GM18505 (cell line): ENCODE measurements around the gene FGF14.

Experiments used
- ATAC-seq: cut with Tn5 transposase; IDR thresholded peaks from one replicate; pipeline ENCODE4 v1.9.1; 2021; ENCODE audit not compliant: unreplicated experiment
- POLR2A ChIP-seq: IDR thresholded peaks from 4 replicates; pipeline ENCODE4 v1.6.1; 2011; ENCODE audit warnings: borderline replicate concordance; ENCODE audit not compliant: insufficient read depth, insufficient read length; ENCODE audit errors: extremely low read depth

FGF14 gene

DNA sequence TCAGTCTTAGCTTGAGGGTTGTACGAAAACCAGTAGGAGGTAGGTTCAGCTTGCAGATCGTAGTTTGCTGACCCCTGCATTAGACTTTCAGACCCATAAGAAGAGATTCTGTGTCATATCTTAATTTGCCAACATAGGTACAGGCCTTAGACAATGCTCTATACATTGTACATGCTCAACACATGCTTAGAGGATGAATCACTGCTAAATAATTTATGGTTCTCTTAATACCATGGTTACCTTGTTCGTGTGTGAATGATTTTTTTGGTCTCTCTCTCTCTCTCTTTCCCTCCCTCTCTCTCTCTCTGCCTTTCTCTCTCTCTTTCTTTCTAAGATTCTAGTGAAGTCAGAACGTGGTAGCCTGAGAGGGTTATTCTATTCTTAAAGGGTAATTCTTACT is 112.2 kb downstream of the FGF14 start:
- no peak for ATAC-seq
- TF ChIP-seq POLR2A: no peak

DNA sequence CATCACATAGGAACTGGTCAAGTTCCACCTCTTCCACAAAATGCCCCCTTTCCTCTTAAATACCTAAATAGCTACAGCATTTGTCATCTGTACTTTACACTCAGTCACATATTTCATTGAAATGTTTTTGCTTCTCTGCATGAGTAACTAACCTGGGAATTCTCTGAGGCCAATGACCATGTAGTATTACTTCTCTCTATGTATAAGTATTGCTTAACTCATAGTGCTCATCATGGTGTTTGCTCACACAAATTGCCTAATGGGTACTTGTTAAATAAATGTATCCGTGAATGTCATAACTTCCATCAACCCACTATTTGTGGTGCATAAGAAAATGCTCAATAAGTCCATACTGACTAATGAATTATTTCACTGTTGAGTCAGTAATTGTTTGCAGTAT is 115.5 kb downstream of the FGF14 start:
- ATAC-seq: no peak
- TF ChIP-seq POLR2A: no peak

DNA sequence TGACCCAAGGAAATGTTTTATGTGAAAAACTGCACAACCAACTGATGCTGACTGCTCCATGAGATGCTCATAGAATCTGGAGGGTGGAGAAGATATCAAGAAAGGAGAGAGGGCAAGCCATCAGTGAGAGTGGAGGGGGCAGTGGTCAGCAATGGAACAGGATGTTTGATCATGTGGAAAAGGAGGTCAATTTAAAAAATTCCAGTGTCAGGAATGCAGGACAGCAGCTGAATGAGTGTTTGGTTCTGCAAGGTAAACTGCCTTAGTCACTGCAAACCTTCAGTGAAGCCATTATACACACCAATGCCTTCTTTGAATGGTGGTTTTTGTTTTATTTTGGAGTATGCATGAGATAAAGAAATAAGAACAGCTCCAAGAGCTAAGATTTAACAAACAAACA is 121.5 kb downstream of the FGF14 start:
- ATAC-seq: no peak
- no peak for TF ChIP-seq POLR2A

DNA sequence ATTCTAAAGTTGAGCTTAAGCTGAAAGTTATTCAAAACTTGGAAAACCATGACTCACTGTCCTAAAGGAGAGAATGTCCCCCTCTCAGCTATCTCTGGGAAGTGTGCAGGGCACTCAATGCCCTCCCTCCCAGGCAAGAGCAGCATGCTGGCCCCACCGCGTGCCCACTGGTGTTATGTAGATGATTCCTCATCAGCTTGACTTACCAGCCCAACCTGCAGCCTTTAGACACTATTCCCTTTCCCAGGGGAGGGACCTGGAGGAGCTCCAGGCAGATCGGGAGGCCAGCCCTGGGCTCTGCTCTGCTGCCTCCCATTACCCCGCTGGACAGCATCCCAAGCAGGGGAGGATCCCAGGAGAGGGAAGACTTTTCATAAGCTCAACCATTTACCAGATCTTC is 124.6 kb downstream of the FGF14 start:
- TF ChIP-seq POLR2A: no peak
- ATAC-seq: no peak

DNA sequence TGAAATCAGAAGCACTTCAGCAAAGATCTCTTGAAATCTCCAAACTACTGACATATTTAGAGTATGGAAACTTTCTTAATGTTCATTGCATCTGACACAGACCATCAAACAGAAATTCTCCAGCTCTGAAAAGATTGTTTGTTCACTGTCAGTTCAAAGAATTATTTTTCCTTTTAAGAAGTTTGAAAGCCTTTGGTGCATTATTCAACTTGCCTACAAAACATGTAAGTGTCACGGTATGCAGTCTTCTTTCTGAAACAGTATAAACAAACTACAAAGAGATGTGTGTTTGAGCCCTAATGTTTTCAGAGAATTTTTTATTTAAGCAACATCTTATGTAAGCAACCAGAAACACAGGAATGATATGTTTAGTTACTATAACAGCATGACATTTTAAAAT is 125.4 kb downstream of the FGF14 start:
- TF ChIP-seq POLR2A: no peak
- no peak for ATAC-seq

DNA sequence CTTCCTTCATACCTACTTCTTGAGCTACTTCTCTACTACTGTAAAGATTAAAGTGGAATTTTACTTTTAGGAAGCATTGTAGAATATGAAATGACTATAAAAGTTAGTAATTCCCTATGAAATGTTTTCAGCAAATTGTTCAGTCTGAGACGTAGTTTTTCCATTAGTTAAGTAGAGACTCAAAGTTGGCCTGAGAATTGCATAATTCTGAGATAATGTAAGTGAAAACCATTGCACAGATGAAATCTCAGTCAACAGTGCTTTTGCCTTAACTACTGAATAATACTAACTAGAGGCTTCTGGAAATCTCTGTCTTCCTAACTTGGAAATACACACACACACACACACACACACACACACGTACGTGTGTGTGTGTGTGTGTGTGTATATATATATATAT is 125.9 kb downstream of the FGF14 start:
- no peak for ATAC-seq
- TF ChIP-seq POLR2A: no peak

DNA sequence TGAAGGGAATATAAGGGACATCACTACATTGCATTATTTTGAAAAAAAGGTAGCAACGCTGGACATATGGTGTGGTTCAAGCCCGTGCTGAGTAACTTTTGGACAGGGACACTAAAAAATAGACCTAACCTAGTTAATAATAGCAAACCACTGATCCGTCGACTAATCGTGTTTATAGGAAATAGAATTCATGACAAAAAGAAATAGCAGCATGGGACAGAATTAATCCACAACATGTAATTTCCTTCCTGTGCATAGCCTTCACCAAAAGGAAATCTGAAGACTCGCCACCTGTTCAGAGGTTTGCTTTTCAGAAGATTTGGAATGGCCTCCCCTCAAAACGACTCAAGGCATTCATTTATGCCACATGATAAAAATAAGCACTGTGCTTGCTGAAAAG is 128.7 kb downstream of the FGF14 start:
- TF ChIP-seq POLR2A: no peak
- no peak for ATAC-seq

DNA sequence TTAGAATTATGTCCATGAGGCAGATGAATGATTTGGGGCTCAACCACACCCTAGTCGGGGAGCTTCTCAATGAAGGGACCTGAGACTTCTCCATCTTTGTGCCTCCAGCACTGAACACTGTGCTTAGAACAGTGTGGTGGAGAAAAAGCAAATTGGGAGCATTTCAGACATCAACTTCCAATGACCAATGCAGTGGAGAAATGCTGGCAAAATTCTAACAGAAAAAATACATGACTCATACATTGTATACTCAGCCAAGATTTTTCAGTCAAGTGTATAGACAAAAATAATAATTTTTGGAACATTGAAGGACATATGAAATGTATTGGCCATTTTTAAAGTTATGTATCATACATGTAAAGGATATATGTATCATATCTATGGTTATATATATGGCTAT is 134.7 kb downstream of the FGF14 start:
- TF ChIP-seq POLR2A: no peak
- no peak for ATAC-seq

DNA sequence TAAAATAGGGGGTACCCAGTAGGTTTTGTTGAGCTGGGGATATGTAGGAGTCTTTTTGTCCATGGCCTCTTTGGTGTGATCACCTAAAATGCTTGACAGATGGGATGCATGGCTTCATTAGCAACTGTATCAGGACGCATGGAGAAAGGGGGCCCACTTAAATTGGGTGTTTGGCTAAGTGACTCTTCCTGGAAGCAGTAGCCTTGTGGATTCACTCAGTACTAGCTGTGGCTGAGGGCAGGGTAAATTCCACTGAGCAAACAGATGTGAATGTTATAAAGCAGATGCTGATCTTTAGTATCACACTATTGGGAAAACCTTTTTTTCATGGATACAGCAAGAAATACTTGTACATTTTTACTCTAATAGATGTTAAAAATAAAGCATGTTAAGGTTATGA is 140.0 kb downstream of the FGF14 start:
- no peak for ATAC-seq
- no peak for TF ChIP-seq POLR2A

DNA sequence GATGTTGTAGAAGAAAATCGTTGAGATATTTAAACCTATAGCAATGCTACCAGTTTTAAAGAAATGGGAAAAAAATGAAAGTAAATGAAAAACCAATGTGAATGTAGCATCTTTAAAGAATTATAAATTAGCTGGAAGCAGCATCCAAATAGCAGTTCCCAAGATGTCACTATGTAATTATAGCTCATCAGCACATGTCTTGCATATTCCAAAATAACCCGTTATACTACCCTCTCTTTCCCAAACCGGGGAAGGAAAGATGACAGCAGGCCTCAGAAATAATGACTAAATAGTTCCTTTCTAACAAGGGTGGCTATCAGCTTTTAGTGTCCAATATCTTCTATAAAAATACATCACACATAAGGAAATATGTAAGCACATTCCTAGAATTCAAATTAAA is 140.5 kb downstream of the FGF14 start:
- ATAC-seq: no peak
- no peak for TF ChIP-seq POLR2A

DNA sequence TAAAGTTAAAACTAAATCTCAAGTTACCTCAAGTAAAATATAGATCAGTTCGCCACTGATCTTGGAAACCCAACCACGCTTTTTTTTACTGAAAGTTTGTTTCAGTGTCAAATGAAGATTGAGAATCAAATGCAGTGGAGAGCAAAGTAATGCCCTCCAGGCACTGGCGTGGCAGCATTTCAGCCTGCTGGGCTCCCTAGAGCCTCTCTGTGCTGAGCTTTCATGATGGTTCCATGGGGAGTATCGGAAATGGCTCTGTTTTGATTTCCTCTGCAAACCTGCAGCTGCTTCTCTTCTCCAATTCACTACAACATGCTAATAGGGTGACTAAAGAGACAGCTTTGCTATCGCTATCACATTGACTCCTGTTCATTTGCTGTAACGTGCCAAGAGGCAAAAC is 141.6 kb downstream of the FGF14 start:
- no peak for ATAC-seq

DNA sequence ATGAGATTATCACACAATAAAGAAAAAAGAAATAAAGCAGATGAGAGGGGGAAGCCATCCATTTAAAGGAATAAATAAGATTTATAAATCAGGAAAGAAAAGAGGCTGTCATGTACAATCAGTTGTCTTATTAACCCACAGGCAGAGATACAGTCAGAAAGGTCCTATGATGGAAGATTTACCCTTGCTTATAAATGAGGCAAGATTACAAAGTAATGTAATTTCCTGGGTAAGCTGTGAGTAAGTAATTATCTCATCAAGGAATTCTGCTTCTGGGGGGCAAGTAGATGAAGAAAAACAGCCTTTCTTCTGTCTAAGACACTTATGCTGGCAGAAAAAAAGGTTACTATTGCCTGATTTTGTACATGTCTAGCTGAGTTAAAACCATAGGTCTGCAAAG is 146.4 kb downstream of the FGF14 start:
- no peak for TF ChIP-seq POLR2A
- no peak for ATAC-seq

More for the DNA sequence above, 141.6 kb downstream of the FGF14 start:
- TF ChIP-seq POLR2A: no peak

DNA sequence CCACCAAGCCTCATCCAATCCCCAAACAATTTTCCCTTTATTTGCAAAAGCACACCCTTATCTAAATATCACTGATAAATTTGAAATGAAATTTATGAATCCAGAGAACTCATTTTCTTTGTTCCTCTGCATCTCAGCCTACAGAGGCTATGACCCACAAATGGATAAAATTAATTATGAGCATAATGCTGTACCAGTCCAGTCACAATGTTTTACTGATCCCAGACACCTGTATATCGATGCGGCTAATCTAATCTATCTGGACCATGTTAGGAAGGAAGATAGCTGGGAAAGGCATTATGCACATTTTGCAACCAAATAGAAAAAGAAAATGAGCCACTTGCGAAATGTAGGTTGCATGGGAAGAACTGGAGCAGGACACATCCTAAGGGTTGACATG is 150.0 kb downstream of the FGF14 start:
- ATAC-seq: no peak
- TF ChIP-seq POLR2A: no peak

DNA sequence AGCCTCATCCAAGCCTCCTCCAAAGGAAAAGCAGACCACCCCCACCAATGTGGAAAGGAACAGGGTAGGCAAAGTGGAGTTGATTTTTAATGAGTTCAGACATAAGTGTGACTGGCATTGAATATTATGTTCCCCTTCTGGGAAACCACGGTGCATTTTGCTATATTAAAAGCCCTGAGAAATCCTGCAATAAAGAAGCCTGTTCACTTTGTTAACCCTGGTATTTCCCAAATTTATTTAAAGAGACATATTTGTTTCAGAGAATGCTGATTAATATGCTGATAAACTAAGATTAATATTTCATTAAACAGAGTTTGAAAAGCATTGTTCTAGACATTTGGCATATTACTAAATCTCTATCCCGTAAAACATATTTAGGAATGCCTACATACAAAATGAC is 151.4 kb downstream of the FGF14 start:
- ATAC-seq: no peak
- no peak for TF ChIP-seq POLR2A

DNA sequence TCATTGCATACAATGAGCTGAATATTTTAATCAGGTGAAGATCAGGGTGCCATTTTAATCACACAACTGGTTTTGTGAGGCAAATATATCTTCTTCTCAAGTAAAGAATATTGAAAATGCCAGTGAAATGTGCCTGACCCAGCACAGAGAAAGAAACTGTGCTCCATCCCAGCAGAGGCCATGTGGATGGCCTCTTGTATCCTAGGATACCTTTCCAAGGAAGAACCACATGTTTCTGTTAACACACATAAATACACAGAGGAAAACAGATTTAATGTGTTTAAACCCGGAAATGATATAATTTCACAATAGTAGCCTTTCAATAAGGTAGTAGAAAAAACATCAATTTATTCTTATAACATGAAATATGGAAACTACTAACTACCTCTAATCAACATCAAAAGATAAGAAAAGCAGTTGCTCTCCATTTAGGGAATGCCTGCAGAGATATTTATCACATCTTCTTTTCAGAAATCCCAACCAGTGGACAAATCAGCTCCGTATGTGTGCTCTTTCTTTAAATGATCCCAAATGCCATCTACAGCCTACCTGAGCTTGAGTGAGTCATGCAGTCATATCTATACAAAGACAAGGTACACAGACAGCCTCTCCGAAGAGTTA is 157.1 kb downstream of the FGF14 start:
- TF ChIP-seq POLR2A: no peak
- ATAC-seq: no peak

DNA sequence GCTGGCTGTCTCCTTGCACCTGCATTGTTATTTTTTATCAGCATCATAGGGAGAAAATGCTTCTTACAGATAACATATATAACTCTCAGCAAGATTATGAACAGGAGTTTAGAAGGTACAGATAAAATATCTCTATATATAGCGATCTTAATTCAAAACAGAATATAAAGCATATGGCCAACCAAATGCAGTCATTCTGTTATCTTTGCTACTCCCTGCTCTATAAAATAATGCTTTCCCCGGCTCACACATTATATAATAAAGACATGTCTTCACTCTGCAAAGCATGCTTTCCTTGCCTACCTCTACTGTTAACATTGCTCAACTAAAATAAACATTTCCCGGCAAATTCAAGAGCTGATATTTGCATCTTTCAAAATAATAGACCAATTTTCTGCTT is 161.7 kb downstream of the FGF14 start:
- TF ChIP-seq POLR2A: no peak
- no peak for ATAC-seq

DNA sequence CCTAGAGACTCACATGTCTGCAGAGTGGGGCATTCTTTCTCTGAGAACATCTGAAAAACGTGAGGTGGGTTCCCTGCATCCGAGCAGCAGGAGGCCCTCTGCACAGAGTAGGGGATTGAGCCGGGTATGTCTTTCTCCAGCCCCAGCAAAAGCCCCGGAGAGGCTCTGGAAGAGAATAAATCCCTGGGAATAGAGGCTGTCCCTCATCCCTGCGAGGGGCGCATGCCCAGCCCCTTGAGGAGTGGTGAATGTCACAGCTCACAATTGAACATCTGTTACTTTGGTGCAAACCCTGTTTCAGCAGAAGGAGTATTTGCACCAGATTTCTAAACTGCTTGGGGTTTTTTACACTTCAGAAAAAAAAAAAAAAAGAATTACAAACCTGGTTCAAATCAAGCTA is 164.6 kb downstream of the FGF14 start:
- ATAC-seq: no peak
- TF ChIP-seq POLR2A: no peak
